ENCODE measurements around the gene C19orf18.

C19orf18 gene

DNA sequence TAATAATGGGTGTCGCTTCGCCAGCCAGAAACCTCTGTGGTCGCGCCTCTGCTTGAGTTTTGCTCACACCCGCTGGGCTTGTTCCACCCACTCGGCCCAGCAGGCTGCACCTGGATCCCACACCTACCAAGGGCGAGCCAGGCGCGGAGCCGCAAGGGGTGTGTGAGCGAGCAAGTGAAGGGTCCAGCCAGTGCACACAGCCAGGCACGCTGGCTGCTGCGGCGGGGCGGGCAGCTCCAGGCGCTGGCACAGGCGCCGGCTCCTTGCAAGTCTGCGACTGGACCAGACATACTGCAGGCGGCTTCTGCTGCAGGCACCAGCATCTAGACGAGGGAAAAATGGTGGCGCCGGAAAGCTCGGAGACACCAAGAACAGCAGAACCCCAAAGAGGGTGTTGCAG lies 25.0 kb downstream of the C19orf18 start:
- H3K4me1 ChIP-seq = peaks cover 0 to 13% (median 4%) of the 10 kb centered on the region in 4 donors
- TF ChIP-seq, protein P1, sequence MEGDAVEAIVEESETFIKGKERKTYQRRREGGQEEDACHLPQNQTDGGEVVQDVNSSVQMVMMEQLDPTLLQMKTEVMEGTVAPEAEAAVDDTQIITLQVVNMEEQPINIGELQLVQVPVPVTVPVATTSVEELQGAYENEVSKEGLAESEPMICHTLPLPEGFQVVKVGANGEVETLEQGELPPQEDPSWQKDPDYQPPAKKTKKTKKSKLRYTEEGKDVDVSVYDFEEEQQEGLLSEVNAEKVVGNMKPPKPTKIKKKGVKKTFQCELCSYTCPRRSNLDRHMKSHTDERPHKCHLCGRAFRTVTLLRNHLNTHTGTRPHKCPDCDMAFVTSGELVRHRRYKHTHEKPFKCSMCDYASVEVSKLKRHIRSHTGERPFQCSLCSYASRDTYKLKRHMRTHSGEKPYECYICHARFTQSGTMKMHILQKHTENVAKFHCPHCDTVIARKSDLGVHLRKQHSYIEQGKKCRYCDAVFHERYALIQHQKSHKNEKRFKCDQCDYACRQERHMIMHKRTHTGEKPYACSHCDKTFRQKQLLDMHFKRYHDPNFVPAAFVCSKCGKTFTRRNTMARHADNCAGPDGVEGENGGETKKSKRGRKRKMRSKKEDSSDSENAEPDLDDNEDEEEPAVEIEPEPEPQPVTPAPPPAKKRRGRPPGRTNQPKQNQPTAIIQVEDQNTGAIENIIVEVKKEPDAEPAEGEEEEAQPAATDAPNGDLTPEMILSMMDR (IDR thresholded peaks at IDR 0.05) = no peak
- no peak overlapping the region for H3K27ac ChIP-seq
- no peaks in the 10 kb centered on the region for H3K27me3 ChIP-seq
- H3K4me3 ChIP-seq = no peak overlapping the region
- peaks cover 0 to 37% (median 31%) of the 10 kb centered on the region in 3 donors for H3K9me3 ChIP-seq
- no peak for DNase-seq
- H3K36me3 ChIP-seq = peaks cover 16% of the 10 kb centered on the region in 3 donors
- intact Hi-C loops (cut with DNase I; ENCODE audit: low total_unique reads) = no loop called here

DNA sequence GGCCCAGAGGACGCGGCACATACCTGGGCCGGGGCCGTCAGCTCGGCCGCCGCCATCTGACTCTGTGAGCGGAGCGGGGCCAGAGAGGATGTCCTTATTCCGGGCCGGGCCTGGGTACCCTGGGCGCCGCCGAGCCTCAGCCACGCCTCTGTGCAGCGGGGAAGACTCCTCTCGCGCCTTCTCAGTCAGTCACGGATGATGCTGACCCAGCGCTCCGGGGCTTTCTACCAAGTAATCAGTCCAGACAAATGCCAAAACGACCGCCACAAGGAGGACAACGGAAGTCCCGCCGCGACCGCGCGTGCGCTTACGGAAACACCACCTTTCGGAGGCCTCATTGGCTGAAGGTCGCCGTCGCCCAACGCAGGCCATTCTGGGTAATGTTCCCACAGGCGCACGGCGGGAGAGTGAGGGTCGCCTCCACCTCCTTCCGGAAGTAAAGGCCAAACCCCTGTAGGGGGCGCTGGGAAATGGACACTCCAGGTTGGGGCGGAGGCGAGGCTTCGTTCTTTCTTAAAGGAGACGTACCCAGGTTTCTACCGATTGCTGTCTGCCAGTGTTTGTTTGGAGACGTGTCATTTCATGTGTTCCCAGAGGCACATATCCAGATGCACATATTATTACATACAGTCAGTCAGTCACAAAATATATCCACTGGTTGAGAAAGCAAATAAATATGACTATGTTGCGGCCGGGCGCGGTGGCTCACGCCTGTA lies 26.8 kb downstream of the C19orf18 start, which contains the start of gene ZNF256:
Gene ZNF256 (minus strand): TSS at position 288 of the 716 bp plus-strand sequence. CDS start 232 bp downstream, at position 56.
- intact Hi-C loops (cut with DNase I; ENCODE audit: low total_unique reads) = no loop called here
- Histone ChIP-seq H3K4me1 (peaks cover 0 to 13% (median 4%) of the 10 kb centered on the region in 4 donors), H3K9me3 (peaks cover 0 to 41% (median 38%) of the 10 kb centered on the region in 3 donors), H3K4me3 (peak within 1 kb of the TSS; percentile 70 to 95), H3K27ac (peak within 1 kb of the TSS; percentile 80 to 86), H3K27me3 (no peaks in the 10 kb centered on the region), H3K36me3 (peaks cover 29 to 34% (median 33%) of the 10 kb centered on the region in 3 donors)
- TF ChIP-seq, protein P1 (IDR thresholded peaks at IDR 0.05) = peak; percentile 57
- peak; percentile 92 to 96 for DNase-seq

DNA sequence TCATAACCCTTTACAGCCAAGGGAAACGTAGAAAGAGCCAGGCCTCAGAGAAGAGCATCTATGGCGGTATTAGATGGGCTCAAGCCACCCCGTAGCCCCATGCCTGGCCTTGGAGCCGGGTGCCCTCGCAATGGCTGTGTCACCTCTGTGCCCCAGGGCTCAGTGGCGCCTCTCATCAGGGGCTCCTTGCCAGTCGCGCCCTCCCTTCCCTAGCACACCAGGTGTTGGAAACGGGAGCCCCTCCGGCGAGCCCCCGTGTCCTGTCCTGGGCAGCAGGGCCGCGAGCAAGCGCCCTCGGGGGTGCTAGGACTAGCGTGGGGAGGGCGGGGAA lies 27.3 kb downstream of the C19orf18 start:
- peak overlapping the region; percentile 80 to 86 for H3K27ac ChIP-seq
- peaks cover 0 to 46% (median 43%) of the 10 kb centered on the region in 3 donors for H3K9me3 ChIP-seq
- TF ChIP-seq, protein P1 (IDR thresholded peaks at IDR 0.05) = no peak
- H3K27me3 ChIP-seq = no peaks in the 10 kb centered on the region
- intact Hi-C loops (cut with DNase I; ENCODE audit: low total_unique reads) = no loop called here
- H3K36me3 ChIP-seq = peaks cover 34 to 39% (median 38%) of the 10 kb centered on the region in 3 donors
- peak overlapping the region; percentile 70 to 95 for H3K4me3 ChIP-seq
- peaks cover 0 to 13% (median 4%) of the 10 kb centered on the region in 4 donors for H3K4me1 ChIP-seq
- no peak for DNase-seq

DNA sequence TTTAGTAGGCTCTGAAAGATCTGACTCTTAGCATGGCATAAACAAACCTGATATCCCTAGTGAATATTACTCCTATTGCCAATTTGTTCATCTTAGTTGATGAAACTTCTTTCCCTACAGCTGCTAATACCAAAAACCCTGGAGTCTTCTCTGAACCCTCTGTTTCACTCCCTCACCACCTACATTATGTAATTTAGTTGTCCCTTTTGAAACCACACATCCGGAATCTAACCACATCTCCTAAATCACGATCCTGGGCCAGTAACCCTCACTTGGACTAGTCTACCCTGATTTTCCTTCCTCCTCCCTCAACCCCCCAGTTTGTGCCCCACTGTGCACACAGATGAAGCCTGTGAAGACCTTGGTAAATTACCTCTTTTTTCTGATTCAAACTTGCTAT lies 28.0 kb downstream of the C19orf18 start:
- Histone ChIP-seq H3K27me3 (no peaks in the 10 kb centered on the region), H3K4me3 (peak overlapping the region in 1 of 2 donors; percentile 95), H3K9me3 (peaks cover 2 to 53% (median 51%) of the 10 kb centered on the region in 3 donors), H3K4me1 (peaks cover 0 to 13% (median 4%) of the 10 kb centered on the region in 4 donors), H3K36me3 (peaks cover 41 to 46% (median 46%) of the 10 kb centered on the region in 3 donors), H3K27ac (no peak overlapping the region)
- intact Hi-C loops (cut with DNase I; ENCODE audit: low total_unique reads) = no loop called here
- TF ChIP-seq, protein P1 (IDR thresholded peaks at IDR 0.05) = no peak
- DNase-seq = no peak

DNA sequence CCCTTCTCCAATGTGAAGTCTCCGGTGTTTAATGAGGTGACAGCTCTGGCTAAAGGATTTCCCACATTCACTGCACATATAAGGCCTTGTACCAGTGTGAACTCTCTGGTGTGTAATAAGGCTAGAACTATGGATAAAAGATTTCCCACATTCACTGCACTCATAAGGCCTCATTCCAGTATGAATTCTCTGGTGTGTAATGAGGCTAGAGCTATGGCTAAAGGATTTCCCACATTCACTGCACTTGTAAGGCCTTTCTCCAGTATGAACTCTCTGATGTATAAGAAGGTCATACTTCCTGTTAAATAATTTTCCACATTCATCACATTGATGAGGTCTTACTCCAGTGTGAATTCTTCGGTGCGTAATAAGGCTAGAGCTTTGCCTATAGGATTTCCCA lies 32.7 kb downstream of the C19orf18 start:
- Histone ChIP-seq H3K27me3 (no peaks in the 10 kb centered on the region), H3K27ac (no peak overlapping the region), H3K4me3 (no peak overlapping the region), H3K4me1 (peaks cover 0 to 7% (median 1%) of the 10 kb centered on the region in 4 donors), H3K36me3 (peaks cover 83 to 90% (median 86%) of the 10 kb centered on the region in 3 donors), H3K9me3 (peaks cover 5 to 96% (median 84%) of the 10 kb centered on the region in 3 donors)
- no peak for DNase-seq
- intact Hi-C loops (cut with DNase I; ENCODE audit: low total_unique reads) = no loop called here
- TF ChIP-seq, protein P1 (IDR thresholded peaks at IDR 0.05) = no peak
